ENCODE results near the gene OR2M4. TPM values are rescaled to one million over a fixed set of nuclear protein-coding genes. Genes with fewer than 3 reads are reported as not detected.

OR2M4 gene
- total RNA-seq, 1 experiment from 2014 or later, result not detected

GRCh38 chr1:248288391-248288790 is 57.2 kb downstream of the OR2M4 start:
- Histone ChIP-seq H3K27me3 (ENCODE audit: control insufficient read depth, insufficient read depth, low read length) (no peaks in the 10 kb centered on the region), H3K4me3 (ENCODE audit: insufficient read depth, low read depth, low read length) (no peak overlapping the region), H3K36me3 (replicated peaks; ENCODE audit: control insufficient read depth, insufficient read depth, low read length) (no peaks in the 10 kb centered on the region)
- DNase-seq, result no peak

Other genes starting within 250 kb of the OR2M4 start
- gene OR2L5, start 217.8 kb upstream of the OR2M4 start, total RNA-seq (2014; rRNA removed; shearing (Covaris generic)), result not detected in 2 replicates
- gene OR2L2, start 201.3 kb upstream of the OR2M4 start, total RNA-seq (2014; rRNA removed; shearing (Covaris generic)), result not detected in 2 replicates
- not detected in 2 replicates for gene OR2L3, start 184.6 kb upstream of the OR2M4 start, total RNA-seq (2014; rRNA removed; shearing (Covaris generic))
- not detected in 2 replicates for gene OR2L13, start 136.2 kb upstream of the OR2M4 start, total RNA-seq (2014; rRNA removed; shearing (Covaris generic))
- gene OR2M5, start 86.3 kb upstream of the OR2M4 start, total RNA-seq (2014; rRNA removed; shearing (Covaris generic)), result not detected in 2 replicates
- not detected in 2 replicates for gene OR2M2, start 56.6 kb upstream of the OR2M4 start, total RNA-seq (2014; rRNA removed; shearing (Covaris generic))
- gene OR2M3, start 34.2 kb upstream of the OR2M4 start, total RNA-seq (2014; rRNA removed; shearing (Covaris generic)), result not detected in 2 replicates
- gene OR2T33, start 46.6 kb downstream of the OR2M4 start, total RNA-seq (2014; rRNA removed; shearing (Covaris generic)), result not detected in 2 replicates
- gene OR2T12, start 72.0 kb downstream of the OR2M4 start, total RNA-seq (2014; rRNA removed; shearing (Covaris generic)), result not detected in 2 replicates
- not detected in 2 replicates for gene OR2M7, start 93.2 kb downstream of the OR2M4 start, total RNA-seq (2014; rRNA removed; shearing (Covaris generic))
- not detected in 2 replicates for gene OR14C36, start 117.4 kb downstream of the OR2M4 start, total RNA-seq (2014; rRNA removed; shearing (Covaris generic))
- not detected in 2 replicates for gene OR2T4, start 130.2 kb downstream of the OR2M4 start, total RNA-seq (2014; rRNA removed; shearing (Covaris generic))
- gene OR2T6, start 144.3 kb downstream of the OR2M4 start, total RNA-seq (2014; rRNA removed; shearing (Covaris generic)), result not detected in 2 replicates
- gene OR2T1, start 171.6 kb downstream of the OR2M4 start, total RNA-seq (2014; rRNA removed; shearing (Covaris generic)), result not detected in 2 replicates
- gene OR2T2, start 214.2 kb downstream of the OR2M4 start, total RNA-seq (2014; rRNA removed; shearing (Covaris generic)), result not detected in 2 replicates
- not detected in 2 replicates for gene OR2T3, start 241.9 kb downstream of the OR2M4 start, total RNA-seq (2014; rRNA removed; shearing (Covaris generic))

All from H7 (cell line).